Measurements from ENCODE around the gene SLC30A7. TPM values are rescaled to one million over a fixed set of nuclear protein-coding genes. Genes with fewer than 3 reads are reported as not detected.

SLC30A7 gene
- total and polyA plus RNA-seq, 2 of the 13 experiments (the other 11 are each of a cell fraction or from before 2014, with no cell fraction given), result 8.3 to 40.8 TPM

GRCh38 chr1:100895540-100896480 is at the start of gene SLC30A7 (continued):
- no peak for TF ChIP-seq CEBPZ (IDR thresholded peaks at IDR 0.05; ENCODE audit: low read length)
- no peak for TF ChIP-seq ZNF747 (CRISPR knock-in tag; IDR thresholded peaks at IDR 0.05; ENCODE audit: borderline replicate concordance)
- TF ChIP-seq EZH2 (conservative IDR thresholded peaks at IDR 0.05; ENCODE audit: low read depth, low read length), result no peak
- peak; percentile 24; the same call in 1 of the 2 replicates for TF ChIP-seq UBTF (CRISPR knock-in tag; IDR thresholded peaks at IDR 0.05)
- TF ChIP-seq AKAP8 (CRISPR knock-in tag; IDR thresholded peaks at IDR 0.05), result no peak; the same call in 1 of the 2 replicates
- TF ChIP-seq DNMT1 (CRISPR knock-in tag; IDR thresholded peaks at IDR 0.05), result peak; percentile 48; the same call in 1 of the 2 replicates
- TF ChIP-seq HOXD1 (CRISPR knock-in tag; IDR thresholded peaks at IDR 0.05), result no peak
- no peak for TF ChIP-seq MBD4 (IDR thresholded peaks at IDR 0.05; ENCODE audit: borderline replicate concordance, low read length)
- TF ChIP-seq, protein P1, sequence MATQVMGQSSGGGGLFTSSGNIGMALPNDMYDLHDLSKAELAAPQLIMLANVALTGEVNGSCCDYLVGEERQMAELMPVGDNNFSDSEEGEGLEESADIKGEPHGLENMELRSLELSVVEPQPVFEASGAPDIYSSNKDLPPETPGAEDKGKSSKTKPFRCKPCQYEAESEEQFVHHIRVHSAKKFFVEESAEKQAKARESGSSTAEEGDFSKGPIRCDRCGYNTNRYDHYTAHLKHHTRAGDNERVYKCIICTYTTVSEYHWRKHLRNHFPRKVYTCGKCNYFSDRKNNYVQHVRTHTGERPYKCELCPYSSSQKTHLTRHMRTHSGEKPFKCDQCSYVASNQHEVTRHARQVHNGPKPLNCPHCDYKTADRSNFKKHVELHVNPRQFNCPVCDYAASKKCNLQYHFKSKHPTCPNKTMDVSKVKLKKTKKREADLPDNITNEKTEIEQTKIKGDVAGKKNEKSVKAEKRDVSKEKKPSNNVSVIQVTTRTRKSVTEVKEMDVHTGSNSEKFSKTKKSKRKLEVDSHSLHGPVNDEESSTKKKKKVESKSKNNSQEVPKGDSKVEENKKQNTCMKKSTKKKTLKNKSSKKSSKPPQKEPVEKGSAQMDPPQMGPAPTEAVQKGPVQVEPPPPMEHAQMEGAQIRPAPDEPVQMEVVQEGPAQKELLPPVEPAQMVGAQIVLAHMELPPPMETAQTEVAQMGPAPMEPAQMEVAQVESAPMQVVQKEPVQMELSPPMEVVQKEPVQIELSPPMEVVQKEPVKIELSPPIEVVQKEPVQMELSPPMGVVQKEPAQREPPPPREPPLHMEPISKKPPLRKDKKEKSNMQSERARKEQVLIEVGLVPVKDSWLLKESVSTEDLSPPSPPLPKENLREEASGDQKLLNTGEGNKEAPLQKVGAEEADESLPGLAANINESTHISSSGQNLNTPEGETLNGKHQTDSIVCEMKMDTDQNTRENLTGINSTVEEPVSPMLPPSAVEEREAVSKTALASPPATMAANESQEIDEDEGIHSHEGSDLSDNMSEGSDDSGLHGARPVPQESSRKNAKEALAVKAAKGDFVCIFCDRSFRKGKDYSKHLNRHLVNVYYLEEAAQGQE (IDR thresholded peaks at IDR 0.05; ENCODE audit: borderline replicate concordance in 1 of 2, low read depth in 1 of 2, low read length in 2 of 2), result no peak
- peak; percentile 72; the same call in 1 of the 2 replicates for TF ChIP-seq ZNF607 (CRISPR knock-in tag; IDR thresholded peaks at IDR 0.05; ENCODE audit: borderline replicate concordance)
- TF ChIP-seq ZNF354B (CRISPR knock-in tag; IDR thresholded peaks at IDR 0.05), result no peak
- TF ChIP-seq ZNF484 (CRISPR knock-in tag; IDR thresholded peaks at IDR 0.05; ENCODE audit: borderline replicate concordance, low read depth), result no peak
- TF ChIP-seq MED8 (CRISPR knock-in tag; IDR thresholded peaks at IDR 0.05; ENCODE audit: insufficient replicate concordance), result no peak
- TF ChIP-seq ZMAT3 (CRISPR knock-in tag; conservative IDR thresholded peaks at IDR 0.05), result peak; percentile 71; the same call in 1 of the 2 replicates
- no peak; the same call in 1 of the 2 replicates for TF ChIP-seq EED (CRISPR knock-in tag; IDR thresholded peaks at IDR 0.05)
- TF ChIP-seq TEAD3 (CRISPR knock-in tag; optimal IDR thresholded peaks at IDR 0.05; ENCODE audit: borderline replicate concordance), result peak; percentile 28
- TF ChIP-seq MTA3 (CRISPR knock-in tag; IDR thresholded peaks at IDR 0.05), result no peak
- TF ChIP-seq, protein P2, sequence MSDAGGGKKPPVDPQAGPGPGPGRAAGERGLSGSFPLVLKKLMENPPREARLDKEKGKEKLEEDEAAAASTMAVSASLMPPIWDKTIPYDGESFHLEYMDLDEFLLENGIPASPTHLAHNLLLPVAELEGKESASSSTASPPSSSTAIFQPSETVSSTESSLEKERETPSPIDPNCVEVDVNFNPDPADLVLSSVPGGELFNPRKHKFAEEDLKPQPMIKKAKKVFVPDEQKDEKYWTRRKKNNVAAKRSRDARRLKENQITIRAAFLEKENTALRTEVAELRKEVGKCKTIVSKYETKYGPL (CRISPR knock-in tag; IDR thresholded peaks at IDR 0.05), result no peak
- no peak for TF ChIP-seq HNRNPH1 (optimal IDR thresholded peaks at IDR 0.05; ENCODE audit: low read depth, low read length)
